Prostate gland (tissue), 2 donors: Measurements from ENCODE around the gene ATG2A. TPM values are rescaled to one million over a fixed set of nuclear protein-coding genes. Genes with fewer than 3 reads are reported as not detected.

Source experiments
- DNase-seq: peaks from one replicate; pipeline ENCODE4 v3.0.0-alpha.2; 2019; ENCODE audit warnings: low spot score
- H3K27ac ChIP-seq, 2 donors: fragments of 200-600 bp; sonication (generic); 2 replicates each; pipeline ENCODE4 v1.5.1; 2017 to 2019
- H3K27me3 ChIP-seq: fragments of 200-600 bp; sonication (generic); replicated peaks from 2 replicates; pipeline ENCODE4 v1.5.1; 2019; ENCODE audit not compliant: insufficient read depth
- H3K36me3 ChIP-seq, 2 donors: fragments of 200-600 bp; sonication (generic); 1 replicate in 1 of 2; 2 replicates in 1 of 2; pipeline versions ENCODE4 v1.5.1 to v1.8.1; 2017 to 2019
- H3K4me1 ChIP-seq: fragments of 200-600 bp; sonication (generic); replicated peaks from 2 replicates; pipeline ENCODE4 v1.5.1; 2019
- H3K4me3 ChIP-seq, 2 donors: fragments of 200-600 bp; sonication (generic); 2 replicates each; pipeline ENCODE4 v1.5.1; 2017 to 2019
- H3K9me3 ChIP-seq: fragments of 200-600 bp; sonication (generic); 2 replicates; pipeline ENCODE4 v1.5.1; 2017
- POLR2A ChIP-seq: fragments of 450-650 bp; IDR thresholded peaks from one replicate; pipeline ENCODE4 v1.6.1; 2016; ENCODE audit warnings: antibody characterized with exemption, mild to moderate bottlenecking
- POLR2AphosphoS5 ChIP-seq: sonication (generic); formaldehyde crosslinking; IDR thresholded peaks from one replicate; pipeline ENCODE4 v1.6.1; 2017; ENCODE audit warnings: antibody characterized with exemption
- WGBS: methylation state at CpG from one replicate; pipeline ENCODE4 v1.1.5; 2018; 5-methylcytosine and 5-hydroxymethylcytosine counted together
- intact Hi-C: fragments of 100-400 bp; cut with DNase I; formaldehyde crosslinking; loops from one replicate; pipeline ENCODE4 v1.14.2; 2022
- total RNA-seq, 2 donors: library from RNA; depleted of rRNA; stranded (reverse); fragments of >200 nt; gene quantifications; one replicate each; pipeline ENCODE4 v1.1.0, GENCODE V29; 2016
- TF ChIP-seq, protein P1 (sequence below), 4 experiments: fragments of 200-600 bp in 2 of 4; fragments of 450-650 bp in 2 of 4; sonication (generic) in 2 of 4; IDR thresholded peaks; 1 replicate in 3 of 4; 2 replicates in 1 of 4; pipeline ENCODE4 v1.5.1; 2016 to 2019; ENCODE audit warnings: antibody characterized with exemption in 4 of 4, mild to moderate bottlenecking in 2 of 4, moderate library complexity in 2 of 4

Gene ATG2A
- total RNA-seq, 2 donors from 2014 or later, result 38.4 to 66.1 TPM

DNA sequence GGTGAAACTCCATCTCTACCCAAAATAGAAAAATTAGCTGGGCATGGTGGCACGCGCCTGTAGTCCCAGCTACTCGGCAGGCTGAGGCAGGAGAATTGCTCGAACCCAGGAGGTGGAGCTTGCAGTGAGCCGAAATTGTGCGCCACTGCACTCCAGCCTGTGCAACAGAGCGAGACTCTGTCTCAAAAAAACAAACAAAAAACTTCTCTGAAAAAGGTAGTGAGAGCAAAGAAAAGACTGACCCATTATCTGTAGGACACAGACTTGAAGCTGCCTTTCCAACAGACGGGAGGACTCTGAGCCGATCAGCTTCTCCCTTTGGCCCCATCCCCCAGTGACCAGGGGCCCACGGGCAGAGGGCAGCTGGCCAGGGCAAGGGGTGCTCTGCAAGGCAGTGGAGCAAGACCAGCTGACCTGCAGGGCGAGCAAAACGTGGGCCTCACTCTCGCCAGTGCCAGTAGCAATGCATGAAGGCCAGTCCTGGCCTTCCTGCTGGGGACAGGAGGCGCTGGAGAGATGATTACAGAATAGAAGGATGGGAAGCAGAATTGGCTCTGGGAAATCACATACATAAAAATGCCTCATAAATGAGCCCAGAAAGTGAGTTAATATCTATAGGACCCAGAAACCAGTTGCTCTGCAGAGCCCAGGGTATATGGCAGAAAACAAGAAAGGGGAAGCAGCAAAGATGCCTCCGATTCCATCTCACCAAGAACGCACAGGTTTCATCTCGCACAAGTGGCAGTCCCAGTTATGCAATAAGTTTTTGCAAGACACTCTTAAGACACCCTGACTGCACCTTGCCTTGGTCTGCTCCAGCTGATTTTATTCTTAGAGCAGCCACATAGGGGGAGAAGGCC lies 41.4 kb downstream of the ATG2A start:
- H3K4me3 ChIP-seq, result peak overlapping the region in 1 of 2 donors; percentile 60
- peak overlapping the region; percentile 63 to 69 for H3K27ac ChIP-seq
- TF ChIP-seq POLR2A (no peak), POLR2AphosphoS5 (no peak)
- TF ChIP-seq, protein P1, sequence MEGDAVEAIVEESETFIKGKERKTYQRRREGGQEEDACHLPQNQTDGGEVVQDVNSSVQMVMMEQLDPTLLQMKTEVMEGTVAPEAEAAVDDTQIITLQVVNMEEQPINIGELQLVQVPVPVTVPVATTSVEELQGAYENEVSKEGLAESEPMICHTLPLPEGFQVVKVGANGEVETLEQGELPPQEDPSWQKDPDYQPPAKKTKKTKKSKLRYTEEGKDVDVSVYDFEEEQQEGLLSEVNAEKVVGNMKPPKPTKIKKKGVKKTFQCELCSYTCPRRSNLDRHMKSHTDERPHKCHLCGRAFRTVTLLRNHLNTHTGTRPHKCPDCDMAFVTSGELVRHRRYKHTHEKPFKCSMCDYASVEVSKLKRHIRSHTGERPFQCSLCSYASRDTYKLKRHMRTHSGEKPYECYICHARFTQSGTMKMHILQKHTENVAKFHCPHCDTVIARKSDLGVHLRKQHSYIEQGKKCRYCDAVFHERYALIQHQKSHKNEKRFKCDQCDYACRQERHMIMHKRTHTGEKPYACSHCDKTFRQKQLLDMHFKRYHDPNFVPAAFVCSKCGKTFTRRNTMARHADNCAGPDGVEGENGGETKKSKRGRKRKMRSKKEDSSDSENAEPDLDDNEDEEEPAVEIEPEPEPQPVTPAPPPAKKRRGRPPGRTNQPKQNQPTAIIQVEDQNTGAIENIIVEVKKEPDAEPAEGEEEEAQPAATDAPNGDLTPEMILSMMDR (IDR thresholded peaks at IDR 0.05), result no peak
- 72% methylated on average over 17 of the region's 17 CpGs for WGBS
- no peak for DNase-seq
- no peaks in the 10 kb centered on the region for H3K9me3 ChIP-seq
- H3K36me3 ChIP-seq, result no peaks in the 10 kb centered on the region
- H3K4me1 ChIP-seq, result peaks cover 3% of the 10 kb centered on the region
- intact Hi-C loops, result no loop called here
- H3K27me3 ChIP-seq, result no peaks in the 10 kb centered on the region

DNA sequence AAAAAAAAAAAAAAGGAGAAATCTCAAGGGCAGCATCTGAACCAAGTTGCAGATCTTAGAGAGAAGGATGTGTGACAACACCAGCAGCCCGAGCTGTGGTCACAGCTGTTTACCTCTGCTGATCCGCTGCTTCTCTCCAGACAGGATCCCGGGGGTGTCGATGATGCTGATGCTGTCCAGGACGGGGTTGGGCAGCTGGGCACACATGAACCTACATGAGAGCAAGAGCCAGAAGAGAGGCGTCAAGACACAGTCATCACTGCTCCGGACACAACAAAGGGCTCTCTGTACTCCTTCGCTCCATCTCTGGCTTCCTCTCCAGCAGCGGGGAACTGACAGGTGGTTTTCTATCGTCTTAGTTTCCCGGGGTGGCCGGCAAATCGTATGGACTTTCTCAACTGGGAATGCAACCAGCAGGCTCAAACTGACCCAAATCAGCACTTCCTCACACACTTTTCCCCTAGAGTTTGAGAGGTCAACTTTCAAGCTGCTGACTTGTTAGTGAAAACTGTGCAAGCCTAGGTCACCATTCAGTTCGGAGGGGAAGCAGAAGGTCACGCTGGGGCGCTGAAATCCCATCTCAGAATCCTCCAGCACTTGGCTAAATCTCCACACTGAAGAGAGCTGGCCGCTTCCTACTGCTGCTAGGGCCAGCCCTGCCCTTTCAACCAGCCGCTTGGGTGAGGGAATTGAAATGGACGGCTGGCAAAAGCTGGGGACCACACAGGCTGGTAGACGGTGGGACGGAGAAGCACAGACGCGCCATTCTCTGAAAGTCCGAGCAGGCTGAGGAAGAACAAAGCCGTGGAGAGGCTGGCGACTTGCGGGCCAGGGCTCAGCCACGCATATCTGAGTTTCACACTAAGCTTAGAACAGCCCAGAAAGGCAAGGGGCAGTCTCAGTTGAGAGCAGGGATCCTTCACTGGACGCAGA lies 42.4 kb downstream of the ATG2A start:
- no peak for DNase-seq
- 82% methylated on average over 27 of the region's 29 CpGs for WGBS
- Histone ChIP-seq H3K27ac (no peak overlapping the region), H3K4me1 (peaks cover 3% of the 10 kb centered on the region), H3K9me3 (no peaks in the 10 kb centered on the region), H3K27me3 (no peaks in the 10 kb centered on the region), H3K4me3 (no peak overlapping the region), H3K36me3 (no peaks in the 10 kb centered on the region)
- TF ChIP-seq POLR2AphosphoS5, result no peak
- TF ChIP-seq, protein P1 (IDR thresholded peaks at IDR 0.05), result no peak
- no peak for TF ChIP-seq POLR2A
- intact Hi-C loops, result no loop called here

DNA sequence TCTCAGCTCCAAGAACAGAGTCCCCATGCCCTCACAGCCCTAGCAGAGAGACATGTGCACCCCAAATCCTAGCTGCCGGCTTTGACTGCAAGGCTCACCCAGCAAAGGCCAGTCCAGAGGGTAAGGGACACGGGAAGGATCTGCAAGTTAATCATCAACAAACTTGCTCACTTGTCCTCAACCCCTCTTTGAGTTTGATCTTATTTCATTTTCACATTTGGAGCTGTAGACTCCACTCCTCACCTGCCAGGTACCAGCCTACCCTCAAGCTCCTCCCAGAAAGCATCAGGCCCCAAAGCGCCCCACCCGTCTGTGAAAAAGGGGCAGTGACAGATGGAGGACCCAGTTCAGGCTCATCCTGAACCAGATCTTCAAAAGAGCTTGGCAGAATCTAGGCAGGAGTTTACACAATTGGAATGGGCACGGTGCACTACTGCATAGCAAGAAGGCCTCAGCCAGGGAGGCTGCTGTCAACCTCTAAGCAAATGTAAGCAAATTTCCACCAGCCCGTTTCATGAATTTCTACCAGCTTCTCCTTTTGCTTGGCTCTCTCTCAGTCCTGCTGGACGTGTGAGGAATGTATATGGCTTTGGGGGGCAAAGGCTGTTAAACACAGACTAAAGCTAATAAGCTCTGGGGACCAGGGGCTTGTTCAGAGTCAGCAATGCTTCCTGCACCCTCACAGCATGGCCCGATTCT lies 44.1 kb downstream of the ATG2A start:
- 78% methylated on average over 8 of the region's 8 CpGs for whole genome bisulfite sequencing
- no peak for TF ChIP-seq POLR2AphosphoS5
- TF ChIP-seq POLR2A, result no peak
- TF ChIP-seq, protein P1 (IDR thresholded peaks at IDR 0.05), result no peak
- no peak for DNase-seq
- H3K27me3 ChIP-seq, result no peaks in the 10 kb centered on the region
- H3K9me3 ChIP-seq, result no peaks in the 10 kb centered on the region
- peaks cover 3% of the 10 kb centered on the region for H3K4me1 ChIP-seq
- no peaks in the 10 kb centered on the region for H3K36me3 ChIP-seq
- H3K27ac ChIP-seq, result no peak overlapping the region
- no peak overlapping the region for H3K4me3 ChIP-seq
- intact Hi-C loops, result no loop called here

DNA sequence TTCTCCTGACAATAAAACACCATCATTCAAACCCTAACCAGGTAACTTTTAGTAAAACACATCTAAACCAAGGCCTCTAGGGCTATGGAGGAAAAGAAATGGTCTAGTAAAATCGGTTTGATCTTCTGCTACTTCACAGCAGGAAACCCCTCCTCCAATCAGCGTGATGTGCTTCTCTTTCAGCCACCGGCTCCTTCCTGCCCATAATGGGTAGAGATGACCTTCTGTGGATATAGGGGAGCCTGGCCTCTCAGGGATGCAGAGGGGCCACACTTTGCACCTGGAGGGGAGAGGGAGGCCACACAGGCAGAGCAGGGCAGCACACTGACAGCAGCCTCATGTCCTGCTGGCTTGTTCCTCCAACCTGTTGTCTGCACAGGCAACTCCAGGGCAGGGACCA lies 45.5 kb downstream of the ATG2A start:
- Histone ChIP-seq H3K27ac (no peak overlapping the region), H3K4me1 (no peaks in the 10 kb centered on the region), H3K27me3 (no peaks in the 10 kb centered on the region), H3K4me3 (no peak overlapping the region), H3K36me3 (no peaks in the 10 kb centered on the region), H3K9me3 (no peaks in the 10 kb centered on the region)
- intact Hi-C loops, result no loop called here
- TF ChIP-seq POLR2A (no peak), POLR2AphosphoS5 (no peak)
- TF ChIP-seq, protein P1 (IDR thresholded peaks at IDR 0.05), result no peak
- WGBS, result 74% methylated on average over 3 of the region's 3 CpGs
- no peak for DNase-seq
